Activated CD8-positive, alpha-beta memory T cell treated with anti-CD3 and anti-CD28 coated beads, Interleukin-2, amount 50 U/mL, for 24 hours (primary cell): ENCODE measurements around the gene GLI3.

Source experiments
- DNase-seq: peaks from one replicate; pipeline ENCODE4 v3.0.0-alpha.2; 2020; ENCODE audit errors: extremely low read depth

The GLI3 gene

DNA sequence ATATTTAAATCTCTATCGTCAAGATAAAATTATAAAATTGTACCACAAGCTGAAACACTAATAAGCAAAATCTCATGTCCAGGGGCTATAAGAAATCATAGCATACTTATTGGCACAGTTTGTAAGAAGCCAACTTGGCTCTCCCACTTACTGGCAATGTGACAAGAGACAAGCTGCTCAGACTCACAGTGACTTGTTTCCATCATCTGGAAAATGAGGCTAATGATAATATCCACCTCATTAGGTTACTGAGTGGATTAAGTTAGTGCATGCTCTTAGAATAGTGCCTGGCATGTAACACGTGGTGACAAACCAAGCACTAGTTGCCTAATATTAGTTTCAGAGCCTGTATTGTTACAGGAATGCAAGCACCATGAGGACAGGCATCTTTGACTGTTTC is 234.4 kb downstream of the GLI3 start:
- no peak for DNase-seq

DNA sequence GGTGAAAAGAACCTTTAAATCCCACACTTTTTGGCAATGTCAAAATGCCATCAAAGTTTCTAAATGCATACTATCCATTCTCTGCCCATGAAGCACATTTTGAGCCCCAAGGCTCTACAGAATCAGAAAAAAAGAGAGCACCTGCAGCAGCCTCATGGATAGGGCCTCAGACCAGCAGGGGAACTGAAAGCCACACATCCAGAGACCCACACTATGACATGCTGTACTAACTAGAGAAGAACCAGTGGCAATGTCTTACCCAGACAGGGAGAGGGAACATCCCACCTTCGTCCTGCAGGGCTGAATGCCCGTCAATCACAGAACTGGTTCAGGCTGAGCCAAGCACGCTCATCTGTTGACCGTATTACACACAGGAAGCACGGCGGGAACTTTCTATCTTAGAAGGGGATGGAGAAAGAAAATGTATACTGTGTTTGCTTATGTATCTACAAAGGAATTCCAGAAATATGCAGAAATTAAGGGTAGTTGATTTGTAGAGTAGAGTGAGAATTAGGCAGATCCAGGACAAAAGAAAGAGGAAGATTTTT is 237.2 kb downstream of the GLI3 start:
- DNase-seq, result no peak

DNA sequence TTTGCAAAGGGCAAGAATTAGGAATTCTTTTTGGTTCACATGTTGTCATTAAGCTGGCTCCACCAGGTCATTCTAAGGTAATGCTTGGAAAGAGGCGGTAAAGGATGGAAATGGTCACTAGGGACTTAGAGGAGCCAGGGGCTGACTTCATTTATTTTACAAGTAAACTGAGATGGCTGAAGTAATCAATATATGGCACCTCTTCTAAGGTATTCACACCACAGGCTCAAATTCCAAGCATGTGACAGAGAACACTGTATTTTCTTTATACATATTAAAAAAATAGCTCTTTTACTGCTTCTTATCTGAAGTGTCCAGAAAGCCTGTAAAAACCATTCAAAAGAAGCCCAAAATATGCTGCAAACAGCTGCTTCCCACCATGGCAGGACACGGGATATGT is 239.0 kb downstream of the GLI3 start:
- no peak for DNase-seq

- no peak for DNase-seq
Observed at GRCh38 chr7:41997151-41997550, 239.9 kb downstream of the GLI3 start.

- DNase-seq, result no peak
Observed at GRCh38 chr7:41996381-41997035, 240.5 kb downstream of the GLI3 start.

DNA sequence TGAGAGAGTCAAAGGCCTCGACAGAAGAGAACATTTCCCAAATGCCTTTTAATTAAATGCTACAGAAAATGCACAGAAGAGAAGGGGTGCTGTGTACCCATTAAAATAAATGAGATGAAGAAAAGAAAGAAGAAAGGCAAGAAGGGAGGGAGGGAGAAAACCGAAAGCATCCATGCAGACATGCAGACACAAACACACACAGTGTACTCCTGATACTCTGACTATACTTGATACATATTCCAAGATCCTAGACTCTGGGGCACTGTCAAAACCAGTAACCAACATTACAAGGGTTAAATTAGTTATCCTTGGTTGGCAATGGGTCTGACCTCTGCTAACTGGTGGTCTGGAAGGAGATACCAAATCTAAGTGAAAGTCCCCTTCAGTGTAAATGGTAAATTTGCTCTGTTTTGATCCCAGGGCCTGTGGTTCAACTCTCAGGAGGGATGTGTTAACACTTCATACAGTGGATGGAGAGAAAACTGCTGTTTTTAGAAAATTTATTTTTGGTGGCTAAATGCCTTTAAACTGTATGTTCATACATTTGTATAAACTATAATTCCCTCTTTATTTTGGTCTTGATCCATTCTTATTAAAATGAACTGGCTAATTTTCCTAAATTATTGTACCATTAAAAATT is 241.3 kb downstream of the GLI3 start:
- no peak for DNase-seq

- DNase-seq, result no peak
Observed at GRCh38 chr7:41994746-41995110, 242.3 kb downstream of the GLI3 start.

GRCh38 chr7:41994036-41994745 is 242.8 kb downstream of the GLI3 start:
- no peak for DNase-seq

DNA sequence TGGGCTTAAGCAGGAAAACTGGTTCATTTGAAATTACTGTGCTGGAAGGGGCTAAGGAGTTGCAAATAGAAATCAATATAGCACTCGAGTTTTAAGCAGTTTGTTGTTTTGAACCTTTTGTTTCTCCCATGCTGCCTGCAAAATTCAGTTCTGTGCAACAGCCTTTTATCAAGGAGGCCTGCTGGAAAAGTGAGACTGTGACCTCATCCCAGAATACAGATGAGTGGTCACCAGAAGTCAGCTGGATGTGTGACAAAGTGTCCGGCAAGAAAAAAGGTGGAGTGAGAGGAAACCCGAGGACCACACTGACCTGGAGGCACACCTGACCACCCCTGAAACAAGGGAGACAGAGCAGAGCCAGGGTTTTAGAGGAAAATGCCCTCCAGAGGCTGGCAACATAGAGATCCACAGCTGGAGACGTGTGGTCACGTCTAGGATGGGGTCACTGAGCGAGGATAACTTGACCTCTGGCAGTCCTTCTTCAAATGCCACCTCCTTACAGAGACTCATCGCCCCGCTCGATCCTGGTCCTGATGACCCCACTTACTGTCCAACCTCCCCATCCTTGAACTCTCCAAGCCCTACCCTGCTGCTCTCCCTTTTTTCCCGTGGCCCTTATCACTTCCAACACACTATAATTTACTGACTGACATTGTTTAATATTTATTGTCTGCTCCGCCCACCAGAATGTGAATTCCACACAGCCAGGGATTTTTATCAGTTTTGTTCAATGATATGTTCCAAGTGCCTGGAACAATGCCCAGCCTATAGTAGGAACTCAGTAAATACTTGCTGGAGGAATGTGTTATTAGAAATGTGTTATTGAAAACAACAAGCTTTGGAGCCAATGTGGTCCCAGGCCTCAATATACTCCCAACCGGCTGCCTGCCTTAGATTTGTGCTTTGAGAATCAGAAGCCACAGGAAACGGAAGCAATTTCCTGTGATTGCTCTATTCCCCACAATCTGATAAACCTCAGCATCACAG is 243.8 kb downstream of the GLI3 start:
- DNase-seq, result no peak

DNA sequence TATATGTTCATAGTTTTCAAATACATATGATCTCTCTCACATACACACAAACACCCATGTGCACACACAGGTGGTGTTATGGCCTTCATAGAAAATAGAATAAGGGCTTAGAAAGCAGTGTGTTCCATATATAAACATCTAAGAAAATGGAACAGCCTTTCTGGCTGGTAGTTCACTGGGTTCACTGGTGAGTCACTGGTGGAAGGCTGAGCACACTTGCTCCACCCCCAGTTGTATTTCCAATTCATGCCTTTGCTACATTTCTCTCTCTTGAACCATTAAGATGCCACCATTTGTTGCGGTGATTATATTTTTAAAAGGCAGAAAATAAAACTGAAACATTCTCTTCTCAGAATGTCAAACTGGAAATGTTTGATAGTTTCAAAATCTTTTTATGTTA is 252.1 kb downstream of the GLI3 start:
- DNase-seq, result no peak

GRCh38 chr7:41981046-41982040 is 255.7 kb downstream of the GLI3 start:
- no peak for DNase-seq

DNA sequence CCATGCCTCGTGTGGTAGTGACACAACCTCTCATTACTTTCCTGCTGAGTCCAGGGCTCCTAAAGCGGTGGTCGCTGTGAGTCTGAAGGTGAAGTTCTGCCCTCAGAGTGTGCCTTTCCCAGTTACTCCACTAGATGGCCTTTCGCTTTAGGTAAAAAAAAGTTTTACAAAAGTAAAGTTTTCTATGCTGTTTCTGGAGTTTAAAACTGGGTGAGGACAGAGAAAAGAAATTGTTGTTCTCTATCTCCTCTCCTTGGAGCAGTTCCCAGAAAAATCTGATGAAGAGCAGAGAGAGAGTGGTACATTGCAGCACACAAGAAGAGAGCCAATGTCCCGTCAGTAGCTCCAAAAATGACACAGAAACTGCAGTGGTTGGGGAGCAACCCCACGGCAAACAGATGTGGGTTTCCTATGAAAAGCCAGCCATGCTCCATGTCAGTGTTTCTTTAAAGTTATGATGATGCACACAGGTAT is 257.1 kb downstream of the GLI3 start:
- no peak for DNase-seq

- DNase-seq, result no peak
Observed at GRCh38 chr7:41978858-41979257, 258.2 kb downstream of the GLI3 start.

- no peak for DNase-seq
Observed at GRCh38 chr7:41977661-41978060, 259.3 kb downstream of the GLI3 start.

DNA sequence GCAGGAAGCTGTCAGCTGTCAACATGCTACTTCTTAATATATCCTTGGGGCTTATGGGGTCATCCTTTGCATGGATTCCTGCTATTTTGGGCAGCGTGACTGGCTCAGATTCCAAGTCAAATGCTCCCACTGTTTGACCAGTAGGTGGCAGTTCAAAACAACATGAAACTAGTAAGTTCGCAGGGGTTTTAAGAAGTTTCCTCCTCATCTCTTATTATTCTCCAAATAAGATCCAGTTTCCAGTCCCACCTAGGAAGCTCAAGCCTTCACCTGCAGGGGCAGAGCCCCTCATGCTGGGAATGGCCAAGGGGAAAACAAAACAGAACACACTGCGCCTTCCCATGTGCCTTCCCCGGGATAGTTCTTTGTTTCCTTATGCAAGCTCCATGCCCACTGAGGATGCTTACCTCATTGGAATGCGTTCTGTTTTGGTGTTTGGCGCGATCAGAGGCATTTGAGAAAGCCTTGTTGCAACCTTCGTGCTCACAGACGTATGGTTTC is 259.8 kb downstream of the GLI3 start:
- no peak for DNase-seq

DNA sequence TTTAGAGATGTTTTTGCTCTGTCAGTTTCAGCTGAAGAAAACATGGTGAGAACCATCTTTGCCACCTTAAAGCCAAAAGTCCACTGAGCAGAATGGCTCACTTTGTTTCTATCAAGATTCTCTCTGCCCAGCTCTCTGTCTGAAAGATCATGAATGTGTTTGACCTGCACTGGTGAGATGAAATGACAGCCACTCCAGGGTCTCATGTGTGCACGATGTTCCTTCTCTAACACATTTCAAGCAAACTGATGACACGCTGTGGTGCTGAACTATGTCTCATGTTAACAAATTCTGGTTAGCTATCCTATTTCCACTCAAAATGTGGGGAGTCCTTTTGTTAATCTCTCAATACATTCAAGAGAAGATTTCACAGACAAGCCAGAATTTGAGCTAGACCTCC is 260.6 kb downstream of the GLI3 start:
- no peak for DNase-seq

DNA sequence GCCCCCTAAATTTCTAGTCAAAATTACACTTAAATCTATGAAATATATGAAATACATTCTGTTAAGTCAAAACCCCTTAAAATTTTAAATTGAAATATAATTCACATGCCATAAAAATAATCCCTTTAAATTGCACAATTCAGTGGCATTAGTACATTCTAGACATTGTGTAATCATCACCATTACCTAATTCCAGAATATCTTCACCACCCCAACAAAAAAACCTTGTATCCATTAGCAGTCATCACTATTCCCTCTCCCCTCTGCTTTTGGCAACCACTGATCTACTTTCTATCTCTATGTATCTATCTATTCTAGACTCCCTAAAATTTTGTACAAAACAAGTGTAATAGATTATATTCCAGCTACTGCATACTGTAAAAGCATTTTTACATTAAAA is 261.2 kb downstream of the GLI3 start:
- no peak for DNase-seq

GRCh38 chr7:41974870-41975557 is 262.0 kb downstream of the GLI3 start:
- no peak for DNase-seq

- no peak for DNase-seq
Observed at GRCh38 chr7:41973202-41973730, 263.7 kb downstream of the GLI3 start.
